ENCODE data around the gene SLX9.

Gene SLX9

GRCh38 chr21:44892095-44892494, 47.7 kb upstream of the SLX9 start:
- no peak overlapping the region for H3K18ac ChIP-seq (ENCODE audit: low read depth in 1 of 2, low read length in 2 of 2)
- H3K9ac ChIP-seq (ENCODE audit: low read length): no peak overlapping the region
- H4K91ac ChIP-seq (ENCODE audit: low read length): no peak overlapping the region
- H4K8ac ChIP-seq (ENCODE audit: low read length): no peak overlapping the region
- no peak overlapping the region for H2AK5ac ChIP-seq (ENCODE audit: low read length, severe bottlenecking)
- H3K23ac ChIP-seq (ENCODE audit: low read length in 2 of 2): no peak overlapping the region
- no peak overlapping the region for H2BK12ac ChIP-seq (ENCODE audit: low read length in 2 of 2)
- no peak overlapping the region for H3K4me3 ChIP-seq (ENCODE audit: insufficient read depth in 1 of 2, low read depth in 1 of 2, low read length in 2 of 2)
- WGBS: 87% methylated on average over 19 of the region's 19 CpGs
- H3K27ac ChIP-seq (ENCODE audit: low read length, poor library complexity, severe bottlenecking): no peak overlapping the region
- no peak overlapping the region for H2BK5ac ChIP-seq (ENCODE audit: low read depth, low read length, poor library complexity, severe bottlenecking)
- H3K14ac ChIP-seq (ENCODE audit: low read length in 2 of 2): no peak overlapping the region
- no peak for DNase-seq
- H2AFZ ChIP-seq (ENCODE audit: low read depth, low read length): no peak overlapping the region
- H2BK15ac ChIP-seq (ENCODE audit: low read depth, poor library complexity, severe bottlenecking): no peak overlapping the region
- H3K27me3 ChIP-seq (ENCODE audit: control insufficient read depth in 1 of 2, insufficient read depth in 1 of 2, low read length in 2 of 2): peaks cover 65 to 75% of the 10 kb centered on the region in 2 experiments
- H3K4me2 ChIP-seq (ENCODE audit: low read length, poor library complexity, severe bottlenecking): no peak overlapping the region
- H3K36me3 ChIP-seq (ENCODE audit: control insufficient read depth in 1 of 2, insufficient read depth in 2 of 2, low read depth in 1 of 2, low read length in 2 of 2): no peaks in the 10 kb centered on the region
- no peaks in the 10 kb centered on the region for H3K79me1 ChIP-seq (replicated peaks; ENCODE audit: low read length, poor library complexity, severe bottlenecking)
- H3K9me3 ChIP-seq (ENCODE audit: control insufficient read depth, low read length): no peaks in the 10 kb centered on the region
- H2BK120ac ChIP-seq (ENCODE audit: low read depth, low read length): no peak overlapping the region
- peaks cover 7% of the 10 kb centered on the region for H3K4me1 ChIP-seq (ENCODE audit: control insufficient read depth, insufficient read depth, low read depth, low read length)
- H3K4ac ChIP-seq (ENCODE audit: low read depth in 1 of 2, low read length in 2 of 2): no peak overlapping the region

- Histone ChIP-seq H4K8ac (ENCODE audit: low read length) (no peak overlapping the region), H3K4me1 (ENCODE audit: control insufficient read depth, insufficient read depth, low read depth, low read length) (peaks cover 7% of the 10 kb centered on the region), H2AK5ac (ENCODE audit: low read length, severe bottlenecking) (no peak overlapping the region), H3K14ac (ENCODE audit: low read length in 2 of 2) (no peak overlapping the region), H3K4me2 (ENCODE audit: low read length, poor library complexity, severe bottlenecking) (no peak overlapping the region), H2BK12ac (ENCODE audit: low read length in 2 of 2) (no peak overlapping the region), H4K91ac (ENCODE audit: low read length) (no peak overlapping the region), H3K23ac (ENCODE audit: low read length in 2 of 2) (no peak overlapping the region), H3K18ac (ENCODE audit: low read depth in 1 of 2, low read length in 2 of 2) (no peak overlapping the region), H2BK15ac (ENCODE audit: low read depth, poor library complexity, severe bottlenecking) (no peak overlapping the region), H3K9ac (ENCODE audit: low read length) (no peak overlapping the region), H3K27me3 (ENCODE audit: control insufficient read depth in 1 of 2, insufficient read depth in 1 of 2, low read length in 2 of 2) (peaks cover 66 to 75% of the 10 kb centered on the region in 2 experiments), H3K9me3 (ENCODE audit: control insufficient read depth, low read length) (no peaks in the 10 kb centered on the region), H3K4me3 (ENCODE audit: insufficient read depth in 1 of 2, low read depth in 1 of 2, low read length in 2 of 2) (no peak overlapping the region), H3K4ac (ENCODE audit: low read depth in 1 of 2, low read length in 2 of 2) (no peak overlapping the region), H2AFZ (ENCODE audit: low read depth, low read length) (no peak overlapping the region), H2BK5ac (ENCODE audit: low read depth, low read length, poor library complexity, severe bottlenecking) (no peak overlapping the region), H3K27ac (ENCODE audit: low read length, poor library complexity, severe bottlenecking) (no peak overlapping the region), H3K36me3 (ENCODE audit: control insufficient read depth in 1 of 2, insufficient read depth in 2 of 2, low read depth in 1 of 2, low read length in 2 of 2) (no peaks in the 10 kb centered on the region), H2BK120ac (ENCODE audit: low read depth, low read length) (no peak overlapping the region), H3K79me1 (replicated peaks; ENCODE audit: low read length, poor library complexity, severe bottlenecking) (no peaks in the 10 kb centered on the region)
- 35% methylated on average over 12 of the region's 15 CpGs for WGBS
- no peak for DNase-seq
These were observed 47.1 kb upstream of the SLX9 start for GRCh38 chr21:44892536-44893277.

- H2BK5ac ChIP-seq (ENCODE audit: low read depth, low read length, poor library complexity, severe bottlenecking): no peak overlapping the region
- peaks cover 71 to 80% of the 10 kb centered on the region in 2 experiments for H3K27me3 ChIP-seq (ENCODE audit: control insufficient read depth in 1 of 2, insufficient read depth in 1 of 2, low read length in 2 of 2)
- H3K23ac ChIP-seq (ENCODE audit: low read length in 2 of 2): no peak overlapping the region
- no peak overlapping the region for H2AFZ ChIP-seq (ENCODE audit: low read depth, low read length)
- no peak overlapping the region for H3K4ac ChIP-seq (ENCODE audit: low read depth in 1 of 2, low read length in 2 of 2)
- H3K27ac ChIP-seq (ENCODE audit: low read length, poor library complexity, severe bottlenecking): no peak overlapping the region
- no peaks in the 10 kb centered on the region for H3K79me1 ChIP-seq (replicated peaks; ENCODE audit: low read length, poor library complexity, severe bottlenecking)
- no peak overlapping the region for H4K8ac ChIP-seq (ENCODE audit: low read length)
- no peak overlapping the region for H2AK5ac ChIP-seq (ENCODE audit: low read length, severe bottlenecking)
- H3K4me2 ChIP-seq (ENCODE audit: low read length, poor library complexity, severe bottlenecking): no peak overlapping the region
- no peak overlapping the region for H2BK15ac ChIP-seq (ENCODE audit: low read depth, poor library complexity, severe bottlenecking)
- no peaks in the 10 kb centered on the region for H3K36me3 ChIP-seq (ENCODE audit: control insufficient read depth in 1 of 2, insufficient read depth in 2 of 2, low read depth in 1 of 2, low read length in 2 of 2)
- H3K14ac ChIP-seq (ENCODE audit: low read length in 2 of 2): no peak overlapping the region
- no peak overlapping the region for H2BK12ac ChIP-seq (ENCODE audit: low read length in 2 of 2)
- no peaks in the 10 kb centered on the region for H3K9me3 ChIP-seq (ENCODE audit: control insufficient read depth, low read length)
- no peak overlapping the region for H3K4me3 ChIP-seq (ENCODE audit: insufficient read depth in 1 of 2, low read depth in 1 of 2, low read length in 2 of 2)
- no peak overlapping the region for H3K18ac ChIP-seq (ENCODE audit: low read depth in 1 of 2, low read length in 2 of 2)
- 92% methylated on average over 7 of the region's 7 CpGs for WGBS
- no peak overlapping the region for H3K9ac ChIP-seq (ENCODE audit: low read length)
- DNase-seq: no peak
- no peak overlapping the region for H2BK120ac ChIP-seq (ENCODE audit: low read depth, low read length)
- peaks cover 7% of the 10 kb centered on the region for H3K4me1 ChIP-seq (ENCODE audit: control insufficient read depth, insufficient read depth, low read depth, low read length)
- no peak overlapping the region for H4K91ac ChIP-seq (ENCODE audit: low read length)
These were observed 46.6 kb upstream of the SLX9 start for GRCh38 chr21:44893278-44893556.

- H2AFZ ChIP-seq (ENCODE audit: low read depth, low read length): no peak overlapping the region
- no peak overlapping the region for H4K8ac ChIP-seq (ENCODE audit: low read length)
These were observed 45.7 kb upstream of the SLX9 start for GRCh38 chr21:44893948-44894656.

More at GRCh38 chr21:44893948-44894656, 45.7 kb upstream of the SLX9 start:
- Histone ChIP-seq H2BK5ac (ENCODE audit: low read depth, low read length, poor library complexity, severe bottlenecking) (no peak overlapping the region), H4K91ac (ENCODE audit: low read length) (no peak overlapping the region), H3K36me3 (ENCODE audit: control insufficient read depth in 1 of 2, insufficient read depth in 2 of 2, low read depth in 1 of 2, low read length in 2 of 2) (no peaks in the 10 kb centered on the region), H3K9ac (ENCODE audit: low read length) (no peak overlapping the region), H2BK120ac (ENCODE audit: low read depth, low read length) (no peak overlapping the region), H3K4me1 (ENCODE audit: control insufficient read depth, insufficient read depth, low read depth, low read length) (peaks cover 7% of the 10 kb centered on the region), H3K27me3 (ENCODE audit: control insufficient read depth in 1 of 2, insufficient read depth in 1 of 2, low read length in 2 of 2) (peaks cover 78 to 88% of the 10 kb centered on the region in 2 experiments), H3K14ac (ENCODE audit: low read length in 2 of 2) (no peak overlapping the region), H2BK12ac (ENCODE audit: low read length in 2 of 2) (no peak overlapping the region), H3K79me1 (replicated peaks; ENCODE audit: low read length, poor library complexity, severe bottlenecking) (no peaks in the 10 kb centered on the region), H3K4me2 (ENCODE audit: low read length, poor library complexity, severe bottlenecking) (no peak overlapping the region), H2AK5ac (ENCODE audit: low read length, severe bottlenecking) (no peak overlapping the region), H3K4ac (ENCODE audit: low read depth in 1 of 2, low read length in 2 of 2) (no peak overlapping the region), H2BK15ac (ENCODE audit: low read depth, poor library complexity, severe bottlenecking) (no peak overlapping the region), H3K18ac (ENCODE audit: low read depth in 1 of 2, low read length in 2 of 2) (no peak overlapping the region), H3K27ac (ENCODE audit: low read length, poor library complexity, severe bottlenecking) (no peak overlapping the region), H3K9me3 (ENCODE audit: control insufficient read depth, low read length) (no peaks in the 10 kb centered on the region), H3K23ac (ENCODE audit: low read length in 2 of 2) (no peak overlapping the region), H3K4me3 (ENCODE audit: insufficient read depth in 1 of 2, low read depth in 1 of 2, low read length in 2 of 2) (no peak overlapping the region)
- WGBS: 90% methylated on average over 15 of the region's 15 CpGs
- no peak for DNase-seq

Data from mesenchymal stem cell (in vitro differentiated cells and primary cell).